ENCODE data around the gene POU2F2. TPM values are rescaled to one million over a fixed set of nuclear protein-coding genes. Genes with fewer than 3 reads are reported as not detected.

POU2F2 gene
- 0.69 and 3.1 TPM in 2 replicates for total RNA-seq (2014; rRNA removed; shearing (Covaris generic))

DNA sequence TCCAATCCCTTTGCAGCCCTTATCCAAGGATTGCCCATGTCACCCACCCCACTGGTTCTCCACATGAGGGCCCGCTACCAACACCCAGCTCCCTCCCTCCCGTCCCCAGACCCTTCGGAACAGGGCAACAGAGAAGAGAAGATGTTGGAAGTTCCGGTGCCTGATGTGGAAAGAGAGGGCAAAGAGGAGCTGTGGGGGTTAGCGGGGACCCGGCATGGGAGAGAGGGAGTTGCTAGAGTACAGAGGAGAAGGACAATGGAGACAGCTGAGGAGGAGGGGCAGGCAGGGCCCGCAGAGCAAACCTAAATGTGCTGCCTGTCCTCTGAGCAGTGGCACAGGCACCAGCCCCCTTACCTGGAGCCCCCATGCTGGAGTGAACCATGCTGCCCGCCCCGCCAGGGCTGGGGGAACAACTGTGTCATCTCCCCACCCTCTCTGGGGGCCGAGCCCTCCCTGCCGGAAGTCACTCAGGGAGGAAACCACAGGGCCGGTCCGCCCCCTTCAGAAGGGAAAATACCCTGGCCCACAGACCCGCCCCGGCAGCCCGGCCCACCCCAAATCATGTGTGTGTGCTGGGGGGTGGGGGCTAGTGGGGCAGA is at the start of gene POU2F2:
POU2F2 (minus strand) TSS at position 417 of the 599 bp plus-strand sequence; CDS start at position 382, 35 bp downstream.
- DNase-seq (ENCODE audit: low read depth) = peak; percentile 63

DNA sequence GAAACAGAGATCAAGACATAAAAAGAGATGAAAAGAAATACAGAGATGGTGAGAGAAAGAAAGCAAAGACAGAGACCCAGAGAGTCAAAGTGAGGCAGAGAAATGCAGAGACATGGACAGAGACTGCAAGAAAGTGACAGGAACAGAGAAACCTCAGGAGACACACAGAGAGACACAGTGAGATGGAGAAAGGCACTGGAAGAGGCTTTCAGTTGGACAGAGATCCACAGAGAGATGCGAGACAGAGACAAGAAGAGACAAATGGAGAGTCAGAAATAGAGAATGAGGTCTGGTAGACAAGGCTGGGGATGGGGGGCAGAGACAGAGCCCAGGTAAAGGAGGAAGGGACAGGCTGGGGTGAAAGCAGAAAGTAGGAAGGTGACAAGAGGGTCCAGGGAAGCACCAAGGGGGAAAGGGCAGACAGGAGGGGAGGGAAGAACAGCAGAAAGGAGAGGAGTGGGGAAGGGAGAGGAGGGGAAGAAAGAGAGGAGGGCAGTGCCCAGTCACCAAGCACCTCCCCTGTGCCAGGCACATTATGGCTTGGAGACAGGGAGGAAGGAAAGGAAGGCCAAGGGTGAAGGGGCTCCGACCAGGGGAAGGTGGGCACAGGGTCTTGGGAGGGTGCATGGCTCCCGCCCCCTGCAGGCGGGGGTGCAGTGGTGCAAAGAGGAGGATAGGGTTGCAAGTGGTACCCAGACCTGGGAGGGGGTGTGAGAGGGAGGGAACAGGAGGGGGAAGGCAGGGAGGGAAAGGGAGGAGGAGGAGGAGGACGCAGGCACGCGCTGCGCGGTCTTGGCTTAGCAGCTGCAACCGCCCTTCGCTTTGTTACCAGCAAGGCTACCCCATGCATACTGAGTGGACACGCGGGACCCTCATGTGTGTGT is 46.8 kb upstream of the POU2F2 start:
- DNase-seq (ENCODE audit: low read depth) = no peak

DNA sequence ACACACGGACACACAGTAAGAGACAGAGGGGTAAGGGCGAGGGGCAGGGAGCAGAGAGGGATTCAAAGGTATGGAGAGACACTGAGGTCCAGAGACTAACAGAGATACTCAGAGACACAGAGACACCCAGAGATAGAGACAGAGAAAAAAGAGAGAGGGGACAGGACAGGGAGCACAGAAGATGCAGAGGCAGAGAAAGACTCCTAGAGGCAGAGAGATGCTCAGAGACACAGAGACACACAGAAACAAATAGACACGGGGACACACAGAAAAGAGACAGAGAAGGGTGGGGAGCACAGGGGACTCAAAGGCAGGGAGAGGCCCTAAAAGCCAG is 45.4 kb upstream of the POU2F2 start:
- DNase-seq (ENCODE audit: low read depth) = no peak

DNA sequence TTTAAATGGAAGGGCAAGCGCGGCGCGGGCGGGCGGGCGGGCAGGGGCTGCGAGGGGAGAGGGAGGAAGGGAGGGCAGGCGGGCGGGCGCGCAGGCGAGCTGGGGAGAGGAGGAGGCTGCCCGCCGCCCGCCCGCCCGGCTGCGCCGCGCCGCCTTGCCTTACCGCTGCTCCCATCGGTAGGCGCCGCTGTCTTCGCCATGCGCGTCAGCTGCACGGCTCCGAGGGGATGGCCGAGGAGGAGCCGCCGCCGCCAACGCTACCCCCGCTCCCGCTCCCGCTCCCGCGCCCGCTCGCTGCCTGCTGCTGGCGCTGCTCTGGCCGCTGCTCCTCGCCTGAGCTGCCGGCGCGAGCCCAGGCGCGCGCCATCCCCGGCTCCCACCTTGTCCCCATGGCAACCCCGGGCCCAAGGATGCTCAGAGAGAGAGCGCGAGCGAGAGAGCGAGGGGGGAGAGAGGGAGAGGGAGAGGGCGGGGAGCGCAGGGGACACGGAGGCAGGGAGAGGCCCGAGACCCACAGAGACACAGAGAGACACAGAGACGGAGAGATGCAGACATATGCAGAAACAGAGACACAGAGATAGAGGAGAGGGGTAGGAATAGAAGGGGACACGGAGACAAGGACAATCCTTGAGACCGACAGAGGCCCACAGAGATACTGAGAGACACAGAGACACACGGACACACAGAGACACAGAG is 44.9 kb upstream of the POU2F2 start:
- DNase-seq (ENCODE audit: low read depth) = peak; percentile 92

DNA sequence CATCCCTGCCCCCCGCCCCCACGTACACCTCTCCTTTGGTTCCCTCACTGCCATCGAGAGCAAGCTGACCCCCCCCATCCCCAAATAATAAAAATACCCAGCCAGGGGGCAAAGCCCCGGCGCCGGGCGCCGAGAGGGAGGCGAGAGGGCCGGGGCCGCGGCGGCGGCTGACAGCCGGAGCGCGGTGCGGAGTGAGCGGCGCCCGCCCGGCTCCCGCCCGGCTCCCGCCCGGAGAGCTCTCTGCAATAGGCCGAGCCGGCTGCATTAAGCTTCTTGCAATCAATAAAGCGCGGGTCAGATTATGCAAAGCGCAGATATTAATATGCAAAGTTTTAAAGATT is 44.4 kb upstream of the POU2F2 start:
- peak; percentile 32 for DNase-seq (ENCODE audit: low read depth)

DNA sequence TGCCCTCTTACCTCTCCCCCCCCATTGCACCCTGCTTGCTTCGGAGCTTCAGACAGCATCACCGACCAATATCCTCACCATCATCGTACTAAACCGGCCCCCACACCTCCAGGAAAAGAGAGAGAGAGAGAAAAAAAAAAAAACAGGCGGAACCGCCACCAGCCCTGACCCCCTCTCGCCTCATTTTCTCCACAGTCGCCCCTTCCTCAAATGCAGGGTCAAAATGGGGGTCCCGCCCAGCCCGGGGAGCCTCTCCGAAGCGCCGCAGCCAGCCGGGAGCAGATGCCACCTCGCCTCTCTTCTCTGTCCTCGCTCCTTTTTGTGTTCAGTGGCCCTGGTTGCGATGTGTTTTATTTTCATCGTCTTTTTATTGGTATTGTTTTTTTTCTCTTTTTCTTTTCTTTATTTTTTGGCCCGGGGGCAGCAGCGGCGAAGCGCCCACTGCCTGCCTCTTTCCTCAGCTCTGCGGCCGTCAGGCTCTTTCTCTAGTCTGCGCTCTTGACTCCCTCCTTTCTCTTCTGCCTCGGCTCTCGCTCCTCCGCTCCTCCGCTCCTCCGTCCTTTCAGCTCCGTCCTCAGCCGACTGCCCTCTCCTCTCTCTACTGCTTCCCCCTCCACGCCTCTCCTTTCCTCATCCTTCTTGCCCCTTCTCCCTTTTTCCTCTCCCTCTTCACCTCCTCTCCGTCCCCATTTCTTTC is 43.9 kb upstream of the POU2F2 start:
- DNase-seq (ENCODE audit: low read depth) = peak; percentile 62

DNA sequence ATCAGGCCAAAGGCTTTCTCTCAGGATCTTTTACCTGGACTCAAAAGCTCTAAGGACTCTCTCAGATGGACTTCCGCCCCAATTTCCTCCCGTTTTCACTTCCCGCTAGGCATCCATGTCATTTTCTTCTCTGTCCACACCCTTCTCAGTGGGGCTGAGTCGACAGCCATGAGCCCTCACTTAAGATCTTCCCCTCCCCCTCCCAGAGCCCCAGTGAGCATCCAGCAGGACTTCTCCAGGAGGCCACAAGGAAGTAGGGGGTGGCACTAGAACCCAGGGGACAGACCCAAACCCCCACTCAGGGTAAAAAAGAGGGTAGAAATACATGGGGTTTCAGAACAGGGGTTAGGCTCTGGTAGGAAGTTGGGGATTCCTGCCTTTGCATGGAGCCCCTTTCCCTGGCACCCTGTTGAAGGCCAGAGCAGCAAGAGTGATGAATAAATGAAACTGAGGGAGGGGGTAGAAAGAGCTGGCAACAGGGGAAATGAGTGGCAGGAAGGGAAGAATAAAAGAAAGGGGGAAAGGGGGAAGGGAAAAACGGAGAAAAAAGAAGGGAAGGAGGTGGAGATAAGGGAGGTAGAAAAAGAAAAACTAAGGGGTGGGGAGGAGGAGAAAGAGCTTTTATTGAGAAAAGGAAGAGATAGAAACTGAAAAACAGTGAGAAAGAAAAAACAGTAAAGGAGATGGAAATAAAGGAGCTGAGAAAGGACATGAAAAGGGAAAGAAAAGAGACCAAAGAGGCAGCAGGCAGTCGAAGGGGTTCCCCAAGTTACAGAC is 42.9 kb upstream of the POU2F2 start:
- DNase-seq (ENCODE audit: low read depth) = no peak

DNA sequence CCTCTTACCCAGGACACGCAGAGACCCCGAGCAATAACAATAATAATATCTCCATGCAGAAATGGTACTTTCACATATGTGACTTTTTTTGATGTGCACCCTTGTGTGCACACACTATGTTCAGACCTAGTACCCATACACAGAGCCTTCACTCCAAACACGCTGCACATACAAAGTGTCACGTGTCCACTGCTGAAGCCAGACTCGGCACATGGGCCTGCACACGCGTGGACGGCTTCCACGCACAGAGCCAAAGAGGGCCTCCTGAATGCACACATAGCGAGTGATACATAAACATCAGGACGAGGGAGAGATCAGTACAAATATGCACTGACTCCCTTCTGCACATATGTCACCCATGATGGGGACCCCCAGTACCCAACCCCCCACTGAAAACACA is 41.9 kb upstream of the POU2F2 start:
- DNase-seq (ENCODE audit: low read depth) = no peak

DNA sequence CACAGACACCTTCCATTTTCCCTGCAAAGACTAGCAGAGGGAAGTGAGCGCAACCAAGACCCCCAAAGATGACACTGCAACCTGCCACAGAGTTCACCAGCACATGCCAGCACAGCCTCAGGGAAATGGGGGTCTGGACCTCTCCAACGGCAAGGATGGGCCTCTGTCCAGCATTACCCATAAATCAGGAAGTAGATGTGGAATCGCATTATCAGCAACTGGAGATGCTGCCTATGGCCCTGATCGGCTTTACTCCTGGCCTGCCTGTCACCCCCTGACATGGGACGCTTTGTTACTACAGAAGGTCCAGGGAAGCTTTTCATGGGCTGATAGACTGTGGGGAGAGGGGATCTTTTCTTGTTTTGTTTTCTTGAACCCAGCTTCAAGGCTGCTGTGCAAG is 41.4 kb upstream of the POU2F2 start:
- no peak for DNase-seq (ENCODE audit: low read depth)

DNA sequence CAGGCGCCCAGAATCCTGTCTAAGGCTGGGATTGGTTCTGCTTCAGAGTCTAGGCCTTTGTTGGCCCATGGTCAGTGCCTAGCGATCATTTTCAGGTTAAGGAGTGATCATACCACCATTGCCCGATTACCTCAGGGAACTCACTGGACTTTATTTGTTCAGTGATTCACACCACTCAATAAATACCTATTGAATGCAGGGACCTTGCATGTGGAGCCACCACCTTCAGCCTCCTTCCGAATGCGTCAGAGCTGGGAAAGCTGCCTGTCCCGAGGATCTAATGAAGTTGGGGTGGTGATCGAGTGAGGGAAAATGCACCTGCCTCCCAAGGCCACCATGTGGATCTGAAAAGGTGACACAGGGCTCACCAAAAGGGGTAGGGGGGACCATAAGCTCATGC is 40.0 kb upstream of the POU2F2 start:
- no peak for DNase-seq (ENCODE audit: low read depth)

DNA sequence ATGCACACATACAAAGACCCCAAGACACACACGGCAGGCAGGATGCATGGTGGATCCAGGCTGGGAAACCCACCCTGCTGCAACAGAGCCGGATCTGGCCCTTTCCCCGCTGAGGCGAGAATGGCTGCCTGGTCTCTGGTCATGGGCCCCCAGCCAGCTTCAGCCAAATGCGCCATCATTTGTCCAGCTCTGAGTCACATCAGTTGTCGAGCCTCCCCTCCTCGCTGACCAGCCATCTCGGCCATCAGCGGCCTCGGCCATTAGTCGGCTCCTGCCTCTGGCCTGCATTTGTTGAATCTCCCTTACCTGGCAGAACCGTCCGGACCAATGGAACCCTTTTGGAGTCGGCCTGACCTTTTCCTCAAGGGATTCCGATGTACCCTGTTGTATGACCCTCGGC is 38.5 kb upstream of the POU2F2 start:
- no peak for DNase-seq (ENCODE audit: low read depth)

DNA sequence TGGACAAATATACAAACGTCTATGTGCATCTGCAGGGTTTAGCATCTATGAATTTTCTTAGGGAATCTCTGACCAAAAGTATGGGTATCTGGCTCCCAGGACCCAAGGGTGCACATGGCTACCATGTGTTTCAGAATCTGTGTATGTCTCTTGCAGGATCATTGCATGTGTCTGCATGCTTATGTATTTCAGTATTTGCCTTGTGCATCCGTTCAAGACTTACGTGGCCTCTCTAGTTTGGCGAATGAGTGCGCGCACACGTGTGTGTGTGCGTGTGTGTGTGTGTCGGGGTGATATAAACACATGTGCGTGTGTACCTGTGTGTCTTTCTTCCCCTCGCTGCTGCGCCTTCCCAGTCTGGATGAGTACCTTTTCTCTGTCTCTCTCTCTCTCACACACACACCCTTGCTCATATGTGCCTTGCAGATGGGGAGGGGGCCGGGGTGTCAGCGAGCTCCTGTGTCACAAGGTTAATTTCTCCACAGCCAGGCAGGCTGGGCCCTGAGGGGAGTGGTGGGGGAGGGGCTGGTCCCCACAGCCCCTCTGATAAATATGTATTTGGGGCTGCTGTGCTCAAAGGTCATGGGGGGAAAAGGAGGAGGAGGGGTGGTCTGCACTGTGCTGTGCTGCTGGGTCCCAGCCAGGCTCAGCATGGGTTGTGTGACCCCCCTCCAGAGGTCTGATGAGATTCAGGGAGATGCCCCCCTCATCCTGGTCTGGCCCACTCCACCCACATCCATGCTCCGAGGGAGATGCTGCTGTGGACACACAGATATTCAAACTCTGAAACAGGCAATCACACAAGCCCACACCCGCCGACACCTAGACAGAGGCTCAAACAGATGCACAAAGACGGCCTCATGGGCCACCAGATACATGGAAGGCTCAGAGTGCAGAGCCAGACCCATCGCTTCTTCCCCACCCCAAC is 37.5 kb upstream of the POU2F2 start:
- no peak for DNase-seq (ENCODE audit: low read depth)

DNA sequence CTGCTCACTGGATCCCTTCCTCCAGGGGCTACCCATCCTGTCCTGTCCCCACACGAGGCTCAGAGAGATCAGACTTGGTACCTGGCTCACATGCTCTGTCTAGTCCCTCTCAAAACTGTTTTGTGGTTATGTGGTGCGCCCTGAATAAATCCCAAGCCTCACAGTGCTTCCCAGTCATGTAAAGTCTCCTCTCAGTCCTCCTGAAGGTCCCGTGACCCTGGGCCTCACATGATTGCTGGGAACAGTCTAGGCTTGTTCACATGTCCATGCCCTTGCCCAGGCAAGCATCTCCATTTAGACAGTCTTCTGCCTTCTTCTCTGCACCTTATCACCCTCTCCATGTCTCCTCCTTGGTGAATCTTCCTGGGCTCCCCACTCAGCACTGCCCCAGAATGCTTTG is 36.0 kb upstream of the POU2F2 start:
- DNase-seq (ENCODE audit: low read depth) = no peak

DNA sequence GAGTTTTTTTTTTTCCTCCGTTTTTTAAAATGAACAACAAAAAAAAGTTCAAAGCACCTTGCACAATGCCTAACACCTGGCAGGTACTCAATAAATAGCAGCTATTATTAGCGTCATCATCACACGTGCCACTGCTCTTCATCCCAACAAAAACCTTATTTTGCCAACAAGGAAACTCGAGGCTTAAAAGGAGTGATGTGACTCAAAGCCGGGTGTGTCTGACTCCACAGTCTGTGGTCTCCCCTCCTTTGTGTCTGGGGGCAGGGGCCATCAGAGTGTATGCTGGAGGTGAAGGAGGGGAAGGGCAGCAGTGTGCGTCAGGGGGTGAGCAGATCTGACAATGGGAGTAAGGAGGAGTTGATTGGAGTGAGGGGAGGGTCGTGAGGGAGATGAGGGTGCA is 34.1 kb upstream of the POU2F2 start:
- no peak for DNase-seq (ENCODE audit: low read depth)

DNA sequence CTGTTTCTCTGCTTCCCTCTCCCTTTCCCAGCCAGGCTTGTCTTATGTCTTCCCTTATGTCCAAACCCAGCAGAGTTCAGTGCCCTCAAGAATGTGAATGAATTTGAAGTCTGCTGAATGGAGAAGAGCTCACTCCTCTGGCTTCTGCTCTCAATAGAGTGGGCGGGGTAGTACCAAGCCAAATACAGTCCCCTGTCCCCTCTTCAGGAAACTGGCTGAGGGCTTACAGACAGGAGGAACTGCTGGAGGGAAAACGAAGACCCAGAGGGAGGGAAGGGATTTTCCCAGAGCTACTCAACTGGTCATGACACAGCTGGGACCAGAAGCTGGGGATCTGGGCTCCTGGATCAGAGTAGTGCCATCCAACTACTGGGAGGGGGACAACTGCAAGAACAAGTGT is 32.9 kb upstream of the POU2F2 start:
- DNase-seq (ENCODE audit: low read depth) = no peak

DNA sequence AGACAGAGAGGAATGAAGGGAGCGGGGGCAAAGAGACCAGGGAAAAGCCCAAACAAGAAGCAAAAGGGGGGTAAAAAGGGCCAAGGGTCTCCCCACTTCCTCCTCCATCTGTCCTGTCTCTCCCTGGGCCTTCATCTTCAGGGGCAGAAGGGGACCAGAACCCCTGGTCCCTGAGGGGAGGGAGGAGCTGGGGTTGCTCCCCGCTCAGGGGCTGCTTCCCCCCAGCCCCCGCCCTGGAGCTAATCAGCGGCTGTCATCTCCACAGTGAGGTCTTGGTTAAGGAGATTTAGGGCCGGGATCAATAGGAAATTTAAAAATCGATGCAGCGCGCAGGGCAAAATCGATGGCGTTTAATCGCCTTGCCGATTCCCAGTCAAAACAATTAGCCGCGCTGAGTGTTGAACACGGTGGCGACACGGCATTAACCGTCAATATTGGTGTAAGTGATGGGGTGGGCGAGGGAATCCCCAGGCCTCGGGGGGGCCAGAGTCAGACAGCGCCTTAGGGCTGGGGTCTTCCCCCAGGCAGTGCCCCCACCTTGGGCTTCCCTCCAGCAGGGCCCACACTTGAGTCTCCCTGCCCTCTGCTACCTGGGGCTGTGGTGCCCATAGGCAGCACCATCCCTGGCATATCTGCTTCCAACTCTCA is 29.5 kb upstream of the POU2F2 start:
- no peak for DNase-seq (ENCODE audit: low read depth)

DNA sequence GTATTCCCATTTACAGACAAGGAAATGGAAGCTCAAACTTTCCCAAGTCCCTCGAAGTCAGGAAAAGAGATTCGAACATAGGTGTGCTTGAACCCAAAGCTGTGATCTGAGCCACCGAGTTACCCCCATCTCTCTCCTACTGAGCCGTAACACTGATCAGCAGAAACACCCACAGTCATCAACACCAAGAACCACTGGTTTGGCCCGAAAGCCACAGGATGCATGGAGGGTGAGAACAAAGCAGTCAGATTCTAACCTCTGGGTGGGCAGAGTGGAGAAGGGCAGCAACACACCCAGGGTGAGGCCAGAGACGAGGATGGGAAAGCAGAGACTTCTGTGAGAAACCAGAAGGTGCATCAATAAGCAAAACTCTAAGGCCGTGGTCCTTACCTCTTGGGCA is 27.7 kb upstream of the POU2F2 start:
- DNase-seq (ENCODE audit: low read depth) = no peak

DNA sequence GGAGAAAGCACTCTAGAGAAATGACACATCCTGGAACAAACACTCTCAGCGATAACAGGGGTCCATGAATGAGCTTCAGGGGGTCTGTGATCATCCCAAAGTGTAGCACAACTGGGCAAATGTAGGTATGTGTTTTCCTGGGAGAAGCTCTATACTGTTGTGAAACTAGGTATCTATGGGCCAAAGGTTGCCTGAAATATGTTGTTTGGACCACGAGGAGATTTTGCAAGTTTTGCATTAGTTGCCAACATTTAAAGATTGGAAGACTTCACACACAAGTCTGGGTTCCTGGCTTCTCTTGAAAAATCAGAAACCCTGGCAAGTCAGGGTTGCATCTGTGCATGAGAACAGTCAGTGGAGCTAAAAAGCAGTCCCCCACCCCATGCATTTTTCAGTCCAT is 26.7 kb upstream of the POU2F2 start:
- no peak for DNase-seq (ENCODE audit: low read depth)

DNA sequence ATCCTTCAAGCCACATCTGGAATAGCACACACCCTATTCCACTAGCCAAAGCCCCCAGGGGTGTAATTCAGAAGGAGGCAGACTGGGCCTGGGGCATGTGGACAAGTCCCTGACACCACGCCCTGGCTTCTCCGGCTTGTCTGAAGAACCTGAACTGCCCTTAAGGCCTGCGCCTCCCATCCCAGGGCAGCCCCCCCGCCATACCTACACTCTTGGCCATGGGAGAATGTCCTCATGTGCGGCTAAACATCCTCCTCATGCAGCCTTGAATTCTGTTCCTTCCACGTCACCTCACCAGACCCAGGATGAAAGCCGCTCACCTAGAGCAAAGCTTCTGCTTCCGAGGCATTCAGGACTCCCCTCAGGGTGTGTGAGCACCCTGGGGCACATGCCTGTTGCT is 24.3 kb upstream of the POU2F2 start:
- DNase-seq (ENCODE audit: low read depth) = no peak

DNA sequence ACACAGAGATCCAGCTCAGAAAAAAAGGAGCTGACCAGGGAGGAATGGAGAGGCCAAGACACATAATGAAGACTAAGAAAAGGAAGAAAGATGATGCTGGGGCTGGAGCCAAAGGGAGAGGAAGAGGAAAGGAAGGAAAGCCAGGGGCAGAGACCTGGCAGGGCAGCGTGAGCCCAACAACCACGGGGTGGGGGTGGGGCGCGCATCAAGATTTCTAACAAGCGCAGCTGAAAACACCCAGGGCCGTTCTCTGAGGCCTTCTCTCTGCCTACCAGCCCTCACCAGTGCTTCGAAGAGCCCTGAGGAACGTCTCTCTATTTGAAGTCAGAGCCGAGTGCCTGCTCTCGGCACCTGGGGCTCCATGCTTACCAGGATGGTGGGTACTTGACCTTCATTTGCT is 23.6 kb upstream of the POU2F2 start:
- no peak for DNase-seq (ENCODE audit: low read depth)

Data from Daoy (cell line).